ENCODE data around the gene HTR3B.

HTR3B gene

DNA sequence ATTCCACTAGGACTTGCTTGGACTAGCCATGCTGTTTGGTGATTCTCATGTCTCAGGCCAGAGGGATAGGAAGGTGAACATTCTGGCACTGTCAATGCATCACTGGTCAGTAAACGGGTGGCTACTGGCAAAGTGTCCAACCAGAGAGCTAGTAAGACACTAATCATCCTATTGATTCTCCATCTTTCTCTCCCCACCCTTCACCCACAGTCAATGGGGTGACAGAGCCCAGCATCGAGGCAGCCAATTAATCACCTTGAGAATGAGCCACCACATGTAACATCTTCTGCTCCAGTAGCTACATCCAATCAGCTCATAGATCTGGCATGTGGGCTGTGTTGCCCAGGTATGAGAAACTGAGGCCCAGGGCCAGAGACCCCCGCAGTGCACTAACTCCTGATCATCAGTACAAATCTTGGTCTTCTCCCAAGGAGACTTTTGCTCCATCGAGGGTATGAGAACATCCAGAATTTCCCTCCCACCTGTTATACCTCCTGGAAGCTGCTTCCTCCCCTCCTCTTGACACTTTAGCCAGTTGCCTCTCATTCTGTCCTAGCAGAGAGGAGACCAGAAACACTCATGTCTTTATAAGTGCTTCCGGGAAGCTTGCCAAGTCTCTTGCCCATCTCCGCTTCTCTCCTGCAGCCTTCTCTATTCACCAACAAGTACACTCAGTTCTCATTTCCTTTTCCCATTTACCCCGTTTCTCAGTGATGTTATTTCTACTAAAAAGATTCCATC lies 87.3 kb downstream of the HTR3B start:
- DNase-seq (ENCODE audit: low spot score): no peak

GRCh38 chr11:113992459-113993110 lies 88.0 kb downstream of the HTR3B start:
- no peak for DNase-seq (ENCODE audit: low spot score)

GRCh38 chr11:113994077-113994954 lies 89.7 kb downstream of the HTR3B start:
- DNase-seq (ENCODE audit: low spot score): no peak

Measured in kidney capillary endothelial cell (primary cell).